ENCODE results near the gene TNK2. TPM values are rescaled to one million over a fixed set of nuclear protein-coding genes. Genes with fewer than 3 reads are reported as not detected.
A peak's percentile ranks its signal among the peaks of the same experiment; 100 is the strongest.
"Not testable (repeated sequence)": the region's sequence is repeated elsewhere in the genome, so short reads cannot be mapped to it uniquely, and the experiment has no call there.

Gene TNK2
- total RNA-seq, 1 donor from 2014 or later = 126 TPM

DNA sequence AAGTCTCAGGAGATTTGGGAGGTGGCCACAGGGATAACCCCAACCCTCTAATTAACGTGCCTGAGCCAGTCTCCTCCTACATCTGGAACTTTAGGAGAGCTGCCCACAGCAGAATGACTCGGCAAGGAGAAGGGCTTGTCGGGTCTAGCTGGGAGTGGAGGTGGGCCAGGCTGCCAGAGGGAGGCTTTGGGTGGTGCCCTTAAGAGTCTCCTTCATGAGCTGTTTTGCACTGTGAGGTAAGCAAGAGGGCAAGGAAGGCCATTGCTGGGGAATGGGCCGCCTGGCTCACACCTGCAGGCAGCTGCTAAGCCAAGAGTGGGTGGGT, 3.6 kb upstream of the TNK2 start:
- peaks cover 22% of the 10 kb centered on the region for H3K4me1 Mint-ChIP-seq (ENCODE audit: low read depth)
- H3K27me3 Mint-ChIP-seq (ENCODE audit: insufficient read depth) = no peaks in the 10 kb centered on the region
- no peaks in the 10 kb centered on the region for H3K9me3 Mint-ChIP-seq
- no peak overlapping the region for H3K4me3 Mint-ChIP-seq
- peak overlapping the region; percentile 34 for H3K27ac Mint-ChIP-seq
- H3K36me3 Mint-ChIP-seq (ENCODE audit: low read depth) = peaks cover 1% of the 10 kb centered on the region
- intact Hi-C loops (cut with micrococcal nuclease) = no loop called here
- no peak for DNase-seq (ENCODE audit: low spot score)

DNA sequence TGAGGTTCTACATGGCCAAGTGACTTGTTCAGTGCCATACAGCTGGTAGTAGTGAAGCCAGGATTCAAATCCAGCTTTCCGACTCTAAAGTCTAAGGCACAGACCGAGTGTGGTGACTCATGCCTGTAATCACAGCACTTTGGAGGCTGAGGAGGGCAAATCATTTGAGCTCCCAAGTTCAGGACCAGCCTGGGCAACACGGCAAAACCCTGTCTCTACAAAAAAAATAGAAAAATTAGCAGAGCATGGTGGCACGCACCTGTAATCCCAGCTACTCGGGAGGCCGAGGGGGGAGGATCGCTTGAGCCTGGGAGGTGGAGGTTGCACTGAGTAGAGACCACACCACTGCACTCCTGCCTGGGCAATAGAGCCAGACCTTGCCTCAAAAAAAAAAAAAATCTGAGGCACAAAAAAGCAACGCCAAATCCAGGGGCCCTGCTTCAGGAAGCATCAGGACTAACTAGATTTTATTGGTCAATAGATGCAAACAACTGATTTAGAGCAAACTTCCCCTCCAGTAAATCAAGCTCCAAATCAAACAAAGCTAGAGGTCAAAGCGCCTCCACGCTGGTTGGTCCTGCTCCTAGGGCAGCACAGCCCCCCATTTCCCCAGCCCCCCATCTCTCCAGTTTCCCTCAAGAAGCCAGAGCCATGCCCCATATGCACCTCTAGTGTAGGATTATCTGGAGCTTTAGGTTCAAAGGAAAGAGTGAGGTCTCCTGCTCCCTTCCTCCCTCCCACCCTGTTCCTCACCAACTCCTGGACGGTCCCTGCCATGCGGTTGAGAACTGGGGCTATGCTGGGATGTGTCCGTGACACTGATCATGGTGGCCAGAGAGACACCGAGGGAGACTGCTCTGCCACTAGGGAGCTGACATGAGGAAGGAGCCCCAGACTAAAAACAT, 2.9 kb upstream of the TNK2 start:
- H3K9me3 Mint-ChIP-seq = no peaks in the 10 kb centered on the region
- intact Hi-C loops (cut with micrococcal nuclease) = no loop called here
- H3K27me3 Mint-ChIP-seq (ENCODE audit: insufficient read depth) = no peaks in the 10 kb centered on the region
- peaks cover 28% of the 10 kb centered on the region for H3K4me1 Mint-ChIP-seq (ENCODE audit: low read depth)
- H3K4me3 Mint-ChIP-seq = peak overlapping the region; percentile 30
- H3K36me3 Mint-ChIP-seq (ENCODE audit: low read depth) = peaks cover 6% of the 10 kb centered on the region
- no peak for DNase-seq (ENCODE audit: low spot score)
- peak overlapping the region; percentile 34 for H3K27ac Mint-ChIP-seq

DNA sequence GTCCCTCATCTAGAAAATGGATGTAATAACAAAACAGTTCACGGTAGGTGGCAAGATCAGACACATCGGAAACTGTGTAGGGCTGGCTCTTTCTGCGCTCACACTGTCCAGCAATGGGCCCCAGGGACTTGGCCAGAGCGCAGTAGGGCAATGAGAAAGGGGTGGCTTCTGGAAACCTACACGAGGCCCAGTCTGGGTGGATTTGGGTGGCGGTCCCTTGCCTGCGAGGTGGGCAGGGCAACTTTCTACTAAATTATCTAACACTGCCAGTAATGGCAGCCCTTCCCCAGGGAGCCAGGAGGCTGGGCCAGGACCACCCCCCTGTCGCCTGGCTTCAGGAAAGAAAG, 2.1 kb upstream of the TNK2 start:
- Mint-ChIP-seq H3K27me3 (ENCODE audit: insufficient read depth) (no peaks in the 10 kb centered on the region), H3K36me3 (ENCODE audit: low read depth) (peaks cover 12% of the 10 kb centered on the region), H3K4me1 (ENCODE audit: low read depth) (peaks cover 36% of the 10 kb centered on the region), H3K27ac (peak overlapping the region; percentile 55), H3K4me3 (peak overlapping the region; percentile 72), H3K9me3 (no peaks in the 10 kb centered on the region)
- intact Hi-C loops (cut with micrococcal nuclease) = no loop called here
- no peak for DNase-seq (ENCODE audit: low spot score)

DNA sequence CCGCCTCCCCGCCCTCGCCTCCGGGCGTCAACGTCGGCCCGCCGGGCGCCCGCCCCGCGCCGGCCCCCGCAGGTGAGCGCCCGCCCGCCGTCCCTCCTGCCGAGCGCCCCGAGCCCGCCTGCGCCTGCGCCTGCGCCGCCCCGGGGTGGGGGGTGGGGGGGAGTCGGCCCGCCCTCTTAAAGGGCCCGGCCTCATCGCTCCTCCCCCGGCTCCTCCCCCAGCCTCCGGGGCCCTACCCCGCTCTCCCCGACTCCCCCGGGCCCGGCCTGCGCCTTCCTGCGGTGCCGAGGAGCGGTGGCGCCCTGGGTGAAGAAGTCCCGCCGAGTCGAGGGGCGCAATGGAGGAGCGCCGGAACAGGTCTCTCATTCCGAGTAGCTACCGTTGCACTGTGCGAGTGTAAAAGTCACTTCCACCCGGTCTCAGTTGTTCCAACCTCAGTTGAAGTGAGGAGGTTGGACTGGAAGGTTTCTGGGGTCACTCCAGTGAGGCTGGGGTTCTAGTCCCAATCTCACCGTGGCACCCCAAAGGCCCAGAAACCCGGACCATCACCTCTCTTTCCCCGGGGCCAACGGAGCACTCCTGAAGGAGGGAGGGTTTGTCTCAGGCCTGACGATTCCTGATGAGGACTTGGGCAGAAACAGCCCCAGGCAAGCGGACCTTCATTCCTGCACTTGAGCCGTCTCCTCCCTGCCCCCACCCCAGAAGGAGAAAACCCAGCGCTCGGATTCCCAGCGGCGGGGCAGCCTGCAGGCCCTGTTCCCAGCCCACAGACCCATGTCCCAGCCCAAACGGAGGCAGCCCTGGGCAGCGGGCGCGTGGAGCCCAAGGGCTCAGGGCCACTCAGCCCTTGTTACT, 1.5 kb upstream of the TNK2 start:
- DNase-seq (ENCODE audit: low spot score) = peak; percentile 83

DNA sequence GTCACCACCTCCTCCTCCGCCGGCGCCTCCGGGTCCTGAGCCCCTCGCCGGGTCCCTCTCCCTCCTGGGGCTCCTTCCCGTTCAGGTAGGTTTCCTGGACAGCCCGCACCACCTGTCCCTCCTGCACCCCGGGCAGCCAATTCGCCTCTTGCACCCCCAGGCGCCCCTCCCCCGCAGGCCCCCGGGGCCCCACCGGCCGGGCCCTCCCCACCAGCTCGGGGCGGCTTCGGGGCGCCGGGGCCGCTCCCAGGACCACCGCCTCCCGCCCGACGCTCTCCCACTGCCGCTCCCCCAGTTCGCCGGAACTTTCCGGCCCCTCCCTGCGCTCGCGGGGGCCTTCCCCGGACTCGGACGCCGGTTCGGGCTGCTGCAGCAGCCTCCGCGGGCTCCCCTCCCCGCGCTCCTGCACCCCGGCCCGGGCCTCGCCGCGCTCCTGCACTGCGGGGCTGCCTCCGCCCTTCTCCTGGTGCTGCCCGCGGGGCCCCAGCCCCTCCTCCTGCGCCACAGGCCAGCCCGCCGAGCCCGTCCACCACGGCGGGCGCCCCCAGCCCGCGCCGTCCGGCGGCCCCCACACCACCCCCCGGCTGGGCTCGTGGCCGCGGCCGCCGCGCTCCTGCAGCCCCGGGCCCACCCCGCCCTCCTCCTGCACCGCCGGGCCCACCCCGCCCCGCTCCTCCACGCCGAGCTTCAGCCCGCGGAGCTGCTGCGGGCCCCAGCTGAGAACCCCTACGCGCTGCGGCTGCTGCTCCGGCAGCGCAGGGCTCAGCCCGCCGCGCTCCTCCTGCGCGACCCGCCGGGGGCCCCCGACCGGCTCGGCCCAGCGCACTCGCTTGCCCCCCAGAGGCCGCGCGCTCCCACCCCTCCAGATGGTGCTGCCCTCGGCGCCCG, 587 bp upstream of the TNK2 start:
- Mint-ChIP-seq H3K27me3 (ENCODE audit: insufficient read depth) (no peaks in the 10 kb centered on the region), H3K4me3 (peak overlapping the region; percentile 90), H3K9me3 (no peaks in the 10 kb centered on the region), H3K27ac (peak overlapping the region; percentile 98), H3K36me3 (ENCODE audit: low read depth) (peaks cover 22% of the 10 kb centered on the region), H3K4me1 (ENCODE audit: low read depth) (peaks cover 40% of the 10 kb centered on the region)
- intact Hi-C loops (cut with micrococcal nuclease) = loop anchor here (2.0 to 10.0 kb wide), 12 partner anchors 48 to 638 kb away; partner anchors contain the start of genes ACAP2, PPP1R2, RNF168 and TFRC
- peak; percentile 30 for DNase-seq (ENCODE audit: low spot score)

More for the DNA sequence above, 1.5 kb upstream of the TNK2 start:
- Mint-ChIP-seq H3K4me1 (ENCODE audit: low read depth) (peaks cover 37% of the 10 kb centered on the region), H3K27ac (peak overlapping the region; percentile 55), H3K36me3 (ENCODE audit: low read depth) (peaks cover 17% of the 10 kb centered on the region), H3K27me3 (ENCODE audit: insufficient read depth) (no peaks in the 10 kb centered on the region), H3K4me3 (peak overlapping the region; percentile 72), H3K9me3 (no peaks in the 10 kb centered on the region)
- intact Hi-C loops (cut with micrococcal nuclease) = loop anchor here (2.0 to 10.0 kb wide), 12 partner anchors 47 to 639 kb away; partner anchors contain the start of genes ACAP2, PPP1R2, RNF168 and TFRC

DNA sequence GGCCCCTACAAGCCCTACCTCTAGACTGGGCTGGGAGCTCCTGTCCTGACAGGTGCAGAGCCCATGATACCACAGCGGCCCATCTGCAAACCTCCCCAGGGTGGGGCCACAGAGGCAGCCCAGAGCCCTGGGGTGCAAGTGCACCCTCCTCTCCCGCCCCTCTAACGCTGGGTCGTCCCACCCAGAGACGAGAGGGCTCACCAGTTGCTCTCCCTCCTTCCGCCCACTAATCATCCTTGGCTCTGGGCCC, 742 bp downstream of the TNK2 start:
- H3K27me3 Mint-ChIP-seq (ENCODE audit: insufficient read depth) = no peaks in the 10 kb centered on the region
- H3K27ac Mint-ChIP-seq = peak overlapping the region; percentile 98
- H3K4me3 Mint-ChIP-seq = peak overlapping the region; percentile 90
- DNase-seq (ENCODE audit: low spot score) = no peak
- intact Hi-C loops (cut with micrococcal nuclease) = loop anchor here (1.0 to 10.0 kb wide), 11 partner anchors 8 to 595 kb away; partner anchors contain the start of genes ACAP2, RNF168 and TFRC
- H3K4me1 Mint-ChIP-seq (ENCODE audit: low read depth) = peaks cover 47% of the 10 kb centered on the region
- H3K36me3 Mint-ChIP-seq (ENCODE audit: low read depth) = peaks cover 28% of the 10 kb centered on the region
- H3K9me3 Mint-ChIP-seq = no peaks in the 10 kb centered on the region

DNA sequence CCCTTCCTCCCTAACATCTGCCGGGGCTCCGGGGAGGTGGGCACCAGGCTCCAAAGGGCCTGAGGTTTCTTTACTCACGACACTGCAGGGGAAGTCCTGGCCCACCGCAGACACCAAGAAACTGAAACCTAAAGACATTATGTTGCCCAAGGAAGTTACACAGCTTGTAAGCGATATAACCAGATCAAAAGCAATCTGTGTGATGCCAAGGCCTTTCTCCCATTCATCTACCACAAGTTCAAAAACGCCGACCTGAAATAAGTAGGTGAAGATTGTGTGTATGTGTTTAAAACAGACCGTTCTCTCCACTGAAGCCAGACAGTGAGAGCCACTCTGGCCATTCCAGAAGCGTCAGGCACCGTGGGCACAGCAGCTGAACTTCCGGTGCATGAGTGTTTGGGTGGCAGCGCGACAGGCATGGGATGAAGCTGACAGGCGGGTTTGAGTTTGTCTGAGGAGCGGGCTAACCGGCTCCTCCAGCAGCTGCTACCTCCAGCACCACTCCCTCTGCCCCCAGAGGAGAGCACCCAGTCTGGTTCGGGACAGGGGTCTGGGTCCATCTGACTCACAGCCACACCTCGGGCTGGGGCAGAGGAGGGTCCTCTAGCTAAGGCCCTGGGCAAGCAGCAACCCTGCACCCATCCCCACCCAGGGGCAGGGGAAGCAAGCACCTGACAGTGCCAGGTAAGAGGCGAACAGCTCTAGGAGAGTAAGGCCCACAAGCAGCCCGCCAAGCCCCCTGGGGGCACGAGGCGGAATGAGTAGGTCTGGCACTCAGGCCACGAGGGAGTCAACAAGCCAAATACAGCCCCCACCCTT, 1.3 kb downstream of the TNK2 start:
- peak; percentile 71 for DNase-seq (ENCODE audit: low spot score)
- H3K4me1 Mint-ChIP-seq (ENCODE audit: low read depth) = peaks cover 47% of the 10 kb centered on the region
- H3K9me3 Mint-ChIP-seq = no peaks in the 10 kb centered on the region
- H3K27me3 Mint-ChIP-seq (ENCODE audit: insufficient read depth) = no peaks in the 10 kb centered on the region
- H3K27ac Mint-ChIP-seq = peak overlapping the region; percentile 98
- peaks cover 29% of the 10 kb centered on the region for H3K36me3 Mint-ChIP-seq (ENCODE audit: low read depth)
- H3K4me3 Mint-ChIP-seq = peak overlapping the region; percentile 90
- intact Hi-C loops (cut with micrococcal nuclease) = loop anchor here (1.0 to 10.0 kb wide), 12 partner anchors 8 to 595 kb away; partner anchors contain the start of genes ACAP2, RNF168 and TFRC

DNA sequence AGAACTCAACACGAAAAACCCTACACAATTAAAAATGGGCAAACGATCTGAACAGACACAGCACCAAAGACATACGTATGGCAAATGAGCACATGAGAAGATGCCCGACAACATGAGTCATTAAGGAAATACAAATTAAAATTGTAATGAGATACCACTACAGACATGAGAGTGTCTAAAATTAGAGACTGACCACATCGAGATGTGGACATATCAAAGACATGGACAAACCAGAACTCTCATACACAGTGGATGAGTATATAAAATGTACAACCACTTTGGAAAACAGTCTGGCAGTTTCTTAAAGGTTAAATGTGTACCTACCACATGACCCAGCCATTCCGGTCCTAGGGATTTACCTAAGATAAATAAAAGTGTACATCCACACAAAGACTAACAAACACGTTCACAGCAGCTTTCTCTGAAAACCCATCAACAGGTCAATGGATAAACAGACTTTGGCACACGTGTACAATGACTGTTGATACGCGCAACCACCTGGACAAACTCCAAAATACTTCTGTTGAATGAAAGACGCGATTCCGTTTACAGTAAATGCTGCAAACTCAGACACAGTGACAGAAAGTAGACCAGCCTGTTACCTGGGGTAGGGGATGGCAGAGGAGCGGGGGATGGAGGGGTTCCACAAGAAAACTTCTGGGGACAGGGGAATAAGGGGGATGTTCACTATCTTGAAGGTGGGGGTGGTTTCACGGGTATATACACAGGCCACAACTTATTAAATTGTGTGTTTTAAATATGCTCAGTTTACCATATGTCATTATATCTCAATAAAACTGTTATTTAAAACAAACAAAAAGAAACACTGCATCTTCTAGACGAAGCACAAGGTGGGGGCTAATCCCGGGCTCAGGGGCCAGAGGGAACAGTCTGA, 2.1 kb downstream of the TNK2 start:
- peaks cover 56% of the 10 kb centered on the region for H3K4me1 Mint-ChIP-seq (ENCODE audit: low read depth)
- peak overlapping the region; percentile 98 for H3K27ac Mint-ChIP-seq
- intact Hi-C loops (cut with micrococcal nuclease) = loop anchor here (1.0 to 10.0 kb wide), 11 partner anchors 10 to 596 kb away; partner anchors contain the start of genes ACAP2, RNF168 and TFRC
- no peaks in the 10 kb centered on the region for H3K27me3 Mint-ChIP-seq (ENCODE audit: insufficient read depth)
- peak overlapping the region; percentile 90 for H3K4me3 Mint-ChIP-seq
- H3K9me3 Mint-ChIP-seq = no peaks in the 10 kb centered on the region
- no peak for DNase-seq (ENCODE audit: low spot score)
- peaks cover 32% of the 10 kb centered on the region for H3K36me3 Mint-ChIP-seq (ENCODE audit: low read depth)

DNA sequence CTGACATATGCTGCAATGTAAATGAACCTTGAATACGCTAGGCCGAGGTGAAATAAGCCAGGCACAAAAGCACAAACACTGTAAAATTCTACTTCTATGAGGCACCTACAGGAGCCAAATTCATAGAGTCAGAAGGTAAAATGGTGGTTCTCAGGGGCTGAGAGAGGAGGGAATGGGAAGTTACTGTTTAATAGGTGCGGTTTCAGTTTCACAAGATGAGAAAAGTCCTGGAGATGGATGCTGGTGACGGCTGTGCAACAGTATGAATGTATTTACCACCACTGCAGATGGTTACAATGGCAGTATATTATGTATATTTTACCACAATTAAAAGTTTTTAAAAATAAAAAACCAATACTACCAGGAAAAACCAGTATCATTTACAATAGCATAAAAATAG, 4.0 kb downstream of the TNK2 start:
- H3K27me3 Mint-ChIP-seq (ENCODE audit: insufficient read depth) = no peaks in the 10 kb centered on the region
- peak overlapping the region; percentile 68 for H3K4me3 Mint-ChIP-seq
- H3K9me3 Mint-ChIP-seq = no peaks in the 10 kb centered on the region
- peaks cover 73% of the 10 kb centered on the region for H3K4me1 Mint-ChIP-seq (ENCODE audit: low read depth)
- H3K36me3 Mint-ChIP-seq (ENCODE audit: low read depth) = peaks cover 45% of the 10 kb centered on the region
- intact Hi-C loops (cut with micrococcal nuclease) = loop anchor here (10.0 kb wide), 2 partner anchors 370 to 460 kb away; partner anchors contain the start of gene ACAP2
- H3K27ac Mint-ChIP-seq = no peak overlapping the region
- no peak for DNase-seq (ENCODE audit: low spot score)

DNA sequence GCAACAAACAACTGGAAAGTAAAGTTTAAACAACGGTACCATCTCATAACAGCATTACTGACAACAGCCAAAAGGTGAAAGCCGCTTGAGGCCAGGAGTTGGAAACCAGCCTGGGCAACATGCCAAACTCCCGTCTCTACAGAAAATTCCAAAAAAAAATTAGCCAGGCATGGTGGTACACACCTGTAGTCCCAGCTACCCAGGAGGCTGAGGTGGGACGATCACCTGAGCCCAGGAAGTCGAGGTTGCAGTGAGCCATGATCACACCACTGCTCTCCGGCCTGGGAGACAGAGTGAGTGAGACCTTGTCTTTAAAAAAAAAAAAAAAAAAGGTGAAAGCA, 4.4 kb downstream of the TNK2 start:
- intact Hi-C loops (cut with micrococcal nuclease) = loop anchor here (10.0 kb wide), 2 partner anchors 371 to 459 kb away; partner anchors contain the start of gene ACAP2

DNA sequence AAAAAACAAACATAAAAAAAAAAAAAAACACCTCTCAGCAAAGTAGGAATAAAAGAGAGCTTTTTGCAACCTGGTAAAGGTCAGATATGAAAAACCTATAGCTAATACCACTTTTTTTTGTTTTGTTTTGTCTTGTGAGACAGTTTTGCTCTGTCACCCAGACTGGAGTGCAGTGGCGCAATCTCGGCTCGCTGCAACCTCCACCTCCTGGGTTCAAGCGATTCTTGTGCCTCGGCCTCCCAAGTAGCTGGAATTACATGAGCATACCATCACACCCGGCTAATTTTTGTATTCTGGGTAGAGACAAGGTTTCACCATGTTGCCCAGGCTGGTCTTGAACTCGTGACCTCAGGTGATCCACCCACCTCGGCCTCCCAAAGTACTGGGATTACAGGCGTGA, 5.7 kb downstream of the TNK2 start:
- not testable (repeated sequence) for H3K4me3 Mint-ChIP-seq; H3K9me3 Mint-ChIP-seq; H3K27ac Mint-ChIP-seq; DNase-seq (ENCODE audit: low spot score); H3K27me3 Mint-ChIP-seq (ENCODE audit: insufficient read depth)
- intact Hi-C loops (cut with micrococcal nuclease) = loop anchor here (10.0 kb wide), 2 partner anchors 372 to 458 kb away; partner anchors contain the start of gene ACAP2
- Mint-ChIP-seq H3K36me3 (ENCODE audit: low read depth) (peaks cover 50% of the 10 kb centered on the region), H3K4me1 (ENCODE audit: low read depth) (peaks cover 77% of the 10 kb centered on the region)

More for the DNA sequence above, 4.4 kb downstream of the TNK2 start:
- no peak for DNase-seq (ENCODE audit: low spot score)
- Mint-ChIP-seq H3K4me1 (ENCODE audit: low read depth) (peaks cover 73% of the 10 kb centered on the region), H3K9me3 (no peaks in the 10 kb centered on the region), H3K27me3 (ENCODE audit: insufficient read depth) (no peaks in the 10 kb centered on the region), H3K36me3 (ENCODE audit: low read depth) (peaks cover 45% of the 10 kb centered on the region), H3K27ac (no peak overlapping the region), H3K4me3 (peak overlapping the region; percentile 22)

Data from activated T-helper 1 cell treated with anti-CD3 and anti-CD28 coated beads, Interleukin-12 subunit alpha, Interleukin-12 subunit beta, Interleukin-2, Interleukin-4 antibody, amounts not matched to agents 30 ng/mL and 10 ng/mL and 1 ng/mL, durations not matched to agents 14 hours and 24 hours and 36 hours (primary cell).